HG03439 (cell line): Measurements from ENCODE around the gene CRTC3.
"Not testable (repeated sequence)": the region's sequence is repeated elsewhere in the genome, so short reads cannot be mapped to it uniquely, and the experiment has no call there.

ENCODE experiments used
- ATAC-seq: cut with Tn5 transposase; IDR thresholded peaks from one replicate; pipeline ENCODE4 v1.9.1; 2021; ENCODE audit warnings: mild to moderate bottlenecking, moderate library complexity; ENCODE audit not compliant: unreplicated experiment

The CRTC3 gene

GRCh38 chr15:90520365-90520764 is 9.4 kb upstream of the CRTC3 start:
- ATAC-seq, result no peak

DNA sequence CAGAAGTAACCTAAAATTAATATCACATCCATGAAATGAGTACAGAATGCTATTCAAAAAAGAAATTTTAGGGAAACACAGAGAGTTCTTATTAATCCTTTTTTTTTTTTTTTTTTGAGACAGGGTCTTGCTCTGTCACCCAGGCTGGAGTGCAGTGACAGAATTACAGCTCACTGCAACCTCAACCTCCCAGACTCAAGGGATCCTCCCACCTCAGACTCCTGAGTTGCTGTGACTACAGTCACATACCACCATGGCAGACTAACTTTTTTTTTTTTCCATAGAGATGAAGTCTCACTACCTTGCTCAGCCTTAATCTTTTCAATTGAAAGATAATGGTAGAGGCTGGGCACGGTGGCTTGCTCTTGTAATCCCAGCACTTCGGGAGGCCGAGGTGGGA is 6.3 kb upstream of the CRTC3 start:
- ATAC-seq, result no peak

- ATAC-seq, result not testable (repeated sequence)
Measured at GRCh38 chr15:90524018-90524803, 5.5 kb upstream of the CRTC3 start.

DNA sequence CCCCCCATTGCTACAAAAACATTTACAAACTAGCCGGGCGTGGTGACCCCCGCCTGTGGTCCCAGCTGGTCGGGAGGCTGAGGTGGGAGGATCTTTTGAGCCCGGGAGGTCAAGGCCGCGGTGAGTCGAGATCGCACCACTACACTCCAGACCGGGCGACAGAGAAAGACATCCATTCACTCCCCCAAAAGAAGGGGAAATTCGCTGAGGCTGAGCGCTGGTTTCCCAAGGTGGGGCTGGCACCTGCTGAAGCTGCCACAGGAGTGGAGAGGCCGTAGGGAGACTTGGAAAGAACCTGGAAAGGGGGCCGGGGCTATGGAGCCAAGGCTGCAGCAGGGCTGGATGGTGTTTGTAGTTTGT is 732 bp upstream of the CRTC3 start:
- no peak for ATAC-seq

DNA sequence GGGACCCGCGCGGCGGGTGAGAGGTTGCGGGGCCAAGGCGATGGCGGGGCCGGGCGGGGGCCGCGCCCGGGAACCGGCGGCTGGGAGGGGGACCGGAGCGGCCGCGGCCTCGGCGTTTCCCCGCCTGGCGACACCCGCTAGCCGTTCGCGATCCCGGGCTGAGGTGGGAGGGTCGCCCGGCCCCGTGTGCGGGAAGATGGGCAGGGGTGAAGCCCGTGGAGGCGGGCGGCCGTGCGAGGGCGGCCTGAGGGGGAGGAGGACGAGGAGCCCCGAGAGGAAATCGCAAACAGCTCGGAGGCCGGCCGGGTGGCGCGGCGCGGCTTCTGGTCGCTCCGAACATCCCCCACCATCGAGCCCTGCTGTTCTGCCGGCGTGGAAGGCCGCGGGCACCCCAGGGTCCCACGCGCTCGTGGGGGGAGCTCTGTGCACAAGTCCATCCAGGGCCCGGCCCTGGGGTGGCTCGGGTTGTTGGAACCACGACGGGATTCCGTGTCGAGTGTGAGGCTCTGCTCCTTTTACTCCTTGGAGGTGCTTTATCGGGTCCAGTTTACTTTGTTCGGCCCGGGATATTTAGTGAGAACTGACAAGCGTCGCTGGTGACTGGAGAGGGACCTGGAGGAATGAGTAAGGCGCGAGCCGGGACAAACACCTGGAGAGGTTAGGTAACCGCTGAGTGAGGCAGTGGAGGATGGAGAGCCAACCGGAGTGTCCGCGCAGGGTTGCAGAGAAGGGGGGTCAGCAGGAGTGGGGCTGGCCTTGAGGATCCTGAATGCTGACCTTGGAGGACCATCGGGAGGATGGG is 728 bp downstream of the CRTC3 start:
- ATAC-seq, result peak; percentile 42

- no peak for ATAC-seq
Measured at GRCh38 chr15:90531147-90531546, 1.4 kb downstream of the CRTC3 start.

DNA sequence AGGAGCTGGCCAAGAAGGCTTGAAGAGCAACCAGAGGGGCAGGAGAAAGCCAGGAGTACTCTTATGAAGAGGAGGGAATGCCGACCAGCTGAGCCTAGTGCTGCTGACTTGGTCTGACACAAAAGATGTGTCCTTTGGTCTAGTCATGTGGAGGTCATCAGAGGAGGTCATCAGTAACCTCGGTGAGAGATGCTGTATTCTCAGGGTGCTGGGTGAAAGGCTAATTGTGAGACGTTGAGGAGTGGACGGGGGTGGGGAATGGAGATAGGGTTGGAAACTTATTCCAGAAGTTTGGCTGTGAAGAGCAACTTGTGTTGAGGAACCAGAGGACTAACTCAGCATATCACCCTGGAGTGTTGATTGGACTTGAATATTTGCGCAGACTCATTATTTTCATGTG is 5.5 kb downstream of the CRTC3 start:
- no peak for ATAC-seq

GRCh38 chr15:90539789-90540188 is 10.1 kb downstream of the CRTC3 start:
- ATAC-seq, result no peak

DNA sequence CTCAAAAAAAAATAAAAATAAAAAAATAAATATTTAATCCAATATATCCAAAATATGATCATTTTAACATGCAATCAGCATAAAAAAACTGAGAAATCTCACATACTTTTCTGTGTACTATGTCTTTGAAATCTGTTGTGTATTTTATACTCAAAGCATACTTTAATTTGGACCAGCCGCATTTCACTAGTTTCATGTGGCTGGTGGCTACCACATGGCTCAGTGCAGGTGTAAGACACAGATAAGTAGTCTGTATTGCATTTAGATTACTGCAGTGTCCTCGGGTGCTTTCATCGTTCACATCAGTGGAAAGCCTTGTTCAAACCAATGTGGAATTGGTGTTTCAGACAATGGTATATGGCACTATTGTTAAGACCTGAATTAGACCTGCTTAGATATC is 11.0 kb downstream of the CRTC3 start:
- no peak for ATAC-seq

- no peak for ATAC-seq
Measured at GRCh38 chr15:90545095-90545494, 15.4 kb downstream of the CRTC3 start.

DNA sequence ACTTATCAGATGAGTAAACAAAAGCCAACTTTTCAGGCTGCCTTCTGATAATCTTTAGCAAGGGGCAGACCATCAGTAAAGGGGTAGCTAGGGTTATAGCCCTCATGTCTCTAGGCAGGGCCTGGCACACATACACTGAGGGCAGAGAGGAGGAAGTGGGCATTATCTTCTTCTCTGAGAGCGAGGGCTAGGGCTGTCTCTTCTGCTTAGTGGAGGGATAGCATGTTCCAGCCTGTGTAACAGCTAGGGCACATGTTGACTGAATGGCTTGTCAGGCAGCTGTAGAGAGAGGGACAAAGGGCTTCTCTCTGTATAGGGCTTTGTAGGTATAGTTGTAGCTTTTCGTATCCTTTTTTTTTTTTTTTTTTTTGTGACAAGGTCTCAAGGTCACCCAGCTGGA is 17.8 kb downstream of the CRTC3 start:
- ATAC-seq, result no peak

- no peak for ATAC-seq
Measured at GRCh38 chr15:90550919-90551318, 21.2 kb downstream of the CRTC3 start.

DNA sequence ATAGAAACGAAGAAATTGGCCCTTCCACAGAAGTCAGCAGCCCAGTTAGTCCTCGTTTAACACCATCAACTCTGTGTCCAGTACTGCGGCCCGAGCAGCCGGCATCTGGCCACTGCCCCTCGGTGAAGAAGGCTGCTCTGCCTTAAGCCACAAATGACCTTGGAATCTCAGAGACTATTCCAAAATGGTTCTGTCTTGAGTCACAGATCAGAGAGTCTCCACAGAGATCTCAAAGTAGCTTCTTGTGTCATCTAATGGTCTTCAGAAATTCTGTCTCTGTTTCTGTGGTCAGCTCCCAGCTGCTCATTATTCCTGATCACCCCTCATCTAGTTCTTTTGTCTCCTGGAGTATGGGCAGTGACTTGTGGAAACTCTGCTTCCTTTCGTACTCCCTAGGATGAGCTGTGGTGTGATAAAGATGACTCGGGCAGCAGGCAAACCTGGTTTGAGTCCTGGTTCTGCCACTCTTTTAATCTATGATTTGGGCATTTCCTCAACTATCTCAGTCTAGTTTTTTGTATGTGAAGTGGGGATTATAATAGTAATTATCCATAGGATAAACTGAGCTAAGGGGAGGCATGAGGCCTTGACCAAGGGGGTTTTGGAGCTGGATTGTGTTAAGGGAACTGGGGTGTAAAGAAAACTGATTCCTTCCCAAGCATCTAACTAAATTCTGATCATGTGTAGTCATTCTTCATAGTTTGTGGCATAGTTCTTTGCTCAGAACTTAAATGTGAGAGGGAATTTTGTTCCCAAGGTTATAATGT is 22.6 kb downstream of the CRTC3 start:
- ATAC-seq, result no peak

DNA sequence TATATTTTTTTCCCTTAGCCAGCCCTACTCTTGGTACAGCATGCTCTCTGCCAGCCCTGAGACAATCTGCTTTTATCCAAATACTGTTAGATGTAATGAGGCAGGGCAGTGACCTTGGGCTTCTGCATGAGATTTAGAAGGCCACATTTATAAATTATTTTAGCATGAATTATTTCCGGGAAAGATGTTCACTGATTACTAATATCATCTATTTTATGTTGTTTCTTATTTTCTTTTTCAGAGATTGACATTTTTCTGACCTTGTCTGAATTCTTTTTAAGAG is 23.1 kb downstream of the CRTC3 start:
- ATAC-seq, result no peak

GRCh38 chr15:90553248-90553745 is 23.6 kb downstream of the CRTC3 start:
- no peak for ATAC-seq

DNA sequence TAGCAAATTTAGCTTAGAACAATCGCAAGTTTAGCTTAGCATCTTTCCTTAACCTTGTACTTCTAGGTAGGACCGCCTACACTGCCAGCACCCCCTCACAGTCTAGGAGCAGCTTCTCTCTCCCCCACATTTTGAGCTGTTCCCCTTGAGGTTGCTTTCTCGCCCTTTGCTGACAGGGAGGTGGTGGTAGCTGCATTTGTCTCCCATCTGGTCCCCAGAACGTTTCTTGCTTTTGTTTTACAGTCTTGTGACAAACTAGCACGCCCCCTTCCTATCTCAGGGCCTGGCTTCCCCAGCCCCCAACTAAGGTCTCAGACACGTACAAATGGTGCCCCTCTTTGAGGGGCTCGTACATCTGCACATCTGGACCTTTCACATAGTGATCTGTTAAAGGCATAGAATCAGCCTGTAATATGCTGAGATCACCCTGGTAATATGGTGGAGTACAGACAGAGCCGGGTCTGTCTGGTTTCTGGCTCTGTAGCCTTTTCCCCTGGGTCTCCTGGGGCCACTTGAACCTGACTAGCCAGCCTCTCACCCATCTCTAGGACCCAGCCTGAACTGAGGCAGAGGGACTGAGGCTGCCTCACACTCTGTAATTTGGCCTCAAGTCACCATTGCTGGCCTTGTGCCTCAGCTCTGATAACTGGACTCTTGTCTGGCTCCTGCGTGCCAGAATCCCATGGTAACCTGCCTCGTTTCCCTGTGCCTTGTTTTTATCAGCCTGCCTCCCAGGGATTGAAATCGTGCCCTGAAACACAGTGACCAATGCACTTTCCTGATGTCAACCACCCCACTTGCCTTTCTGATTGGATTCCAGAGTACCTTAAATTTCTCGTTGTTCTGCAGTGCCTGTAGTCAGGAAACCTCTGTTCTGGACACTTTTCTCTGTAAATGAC is 27.7 kb downstream of the CRTC3 start:
- ATAC-seq, result no peak

GRCh38 chr15:90558171-90558573 is 28.4 kb downstream of the CRTC3 start:
- ATAC-seq, result no peak

GRCh38 chr15:90559119-90559518 is 29.4 kb downstream of the CRTC3 start:
- ATAC-seq, result no peak

DNA sequence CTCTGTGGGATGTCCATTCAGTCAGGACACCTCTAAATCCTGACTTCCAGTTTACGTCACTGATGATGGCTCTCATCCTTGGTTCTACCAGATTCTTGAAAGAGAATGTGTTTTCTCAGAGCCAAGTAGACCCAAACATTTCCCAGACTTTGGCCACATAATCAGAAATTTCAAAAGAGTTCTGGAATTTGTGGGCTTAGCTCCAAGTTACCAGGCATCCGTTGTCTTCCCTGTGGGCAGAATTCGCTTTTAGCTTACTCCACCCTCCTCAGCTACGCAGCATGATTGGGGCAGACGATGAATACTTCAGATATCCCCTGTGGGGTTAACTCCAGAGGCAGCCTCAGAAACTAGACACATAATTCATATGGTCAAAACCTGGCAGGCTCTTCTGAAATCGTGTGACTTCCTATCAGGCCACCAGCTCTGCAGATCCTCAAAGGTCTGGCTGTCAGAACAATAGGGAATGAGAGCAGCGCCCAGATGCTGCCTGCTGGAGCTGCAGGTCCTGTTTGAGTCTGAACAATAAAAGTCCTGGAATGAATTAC is 30.6 kb downstream of the CRTC3 start:
- ATAC-seq, result no peak
